Measurements from ENCODE around the gene EXOC4.

- TF ChIP-seq, protein P1, sequence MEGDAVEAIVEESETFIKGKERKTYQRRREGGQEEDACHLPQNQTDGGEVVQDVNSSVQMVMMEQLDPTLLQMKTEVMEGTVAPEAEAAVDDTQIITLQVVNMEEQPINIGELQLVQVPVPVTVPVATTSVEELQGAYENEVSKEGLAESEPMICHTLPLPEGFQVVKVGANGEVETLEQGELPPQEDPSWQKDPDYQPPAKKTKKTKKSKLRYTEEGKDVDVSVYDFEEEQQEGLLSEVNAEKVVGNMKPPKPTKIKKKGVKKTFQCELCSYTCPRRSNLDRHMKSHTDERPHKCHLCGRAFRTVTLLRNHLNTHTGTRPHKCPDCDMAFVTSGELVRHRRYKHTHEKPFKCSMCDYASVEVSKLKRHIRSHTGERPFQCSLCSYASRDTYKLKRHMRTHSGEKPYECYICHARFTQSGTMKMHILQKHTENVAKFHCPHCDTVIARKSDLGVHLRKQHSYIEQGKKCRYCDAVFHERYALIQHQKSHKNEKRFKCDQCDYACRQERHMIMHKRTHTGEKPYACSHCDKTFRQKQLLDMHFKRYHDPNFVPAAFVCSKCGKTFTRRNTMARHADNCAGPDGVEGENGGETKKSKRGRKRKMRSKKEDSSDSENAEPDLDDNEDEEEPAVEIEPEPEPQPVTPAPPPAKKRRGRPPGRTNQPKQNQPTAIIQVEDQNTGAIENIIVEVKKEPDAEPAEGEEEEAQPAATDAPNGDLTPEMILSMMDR (tag by site-specific recombination; IDR thresholded peaks at IDR 0.05), result no peak
- TF ChIP-seq ZNF274 (IDR thresholded peaks at IDR 0.05; ENCODE audit: low read length), result no peak
- no peak for TF ChIP-seq ZNF274 (tag by site-specific recombination; IDR thresholded peaks at IDR 0.05; ENCODE audit: borderline replicate concordance)
- TF ChIP-seq ZNF350 (tag by site-specific recombination; IDR thresholded peaks at IDR 0.05), result no peak
- TF ChIP-seq, protein P2, sequence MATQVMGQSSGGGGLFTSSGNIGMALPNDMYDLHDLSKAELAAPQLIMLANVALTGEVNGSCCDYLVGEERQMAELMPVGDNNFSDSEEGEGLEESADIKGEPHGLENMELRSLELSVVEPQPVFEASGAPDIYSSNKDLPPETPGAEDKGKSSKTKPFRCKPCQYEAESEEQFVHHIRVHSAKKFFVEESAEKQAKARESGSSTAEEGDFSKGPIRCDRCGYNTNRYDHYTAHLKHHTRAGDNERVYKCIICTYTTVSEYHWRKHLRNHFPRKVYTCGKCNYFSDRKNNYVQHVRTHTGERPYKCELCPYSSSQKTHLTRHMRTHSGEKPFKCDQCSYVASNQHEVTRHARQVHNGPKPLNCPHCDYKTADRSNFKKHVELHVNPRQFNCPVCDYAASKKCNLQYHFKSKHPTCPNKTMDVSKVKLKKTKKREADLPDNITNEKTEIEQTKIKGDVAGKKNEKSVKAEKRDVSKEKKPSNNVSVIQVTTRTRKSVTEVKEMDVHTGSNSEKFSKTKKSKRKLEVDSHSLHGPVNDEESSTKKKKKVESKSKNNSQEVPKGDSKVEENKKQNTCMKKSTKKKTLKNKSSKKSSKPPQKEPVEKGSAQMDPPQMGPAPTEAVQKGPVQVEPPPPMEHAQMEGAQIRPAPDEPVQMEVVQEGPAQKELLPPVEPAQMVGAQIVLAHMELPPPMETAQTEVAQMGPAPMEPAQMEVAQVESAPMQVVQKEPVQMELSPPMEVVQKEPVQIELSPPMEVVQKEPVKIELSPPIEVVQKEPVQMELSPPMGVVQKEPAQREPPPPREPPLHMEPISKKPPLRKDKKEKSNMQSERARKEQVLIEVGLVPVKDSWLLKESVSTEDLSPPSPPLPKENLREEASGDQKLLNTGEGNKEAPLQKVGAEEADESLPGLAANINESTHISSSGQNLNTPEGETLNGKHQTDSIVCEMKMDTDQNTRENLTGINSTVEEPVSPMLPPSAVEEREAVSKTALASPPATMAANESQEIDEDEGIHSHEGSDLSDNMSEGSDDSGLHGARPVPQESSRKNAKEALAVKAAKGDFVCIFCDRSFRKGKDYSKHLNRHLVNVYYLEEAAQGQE (tag by site-specific recombination; IDR thresholded peaks at IDR 0.05), result no peak
- TF ChIP-seq ZNF558 (tag by site-specific recombination; IDR thresholded peaks at IDR 0.05), result no peak
Measured at GRCh38 chr7:133601617-133602016, 348.7 kb downstream of the EXOC4 start.
